Testis (tissue), 3 donors: ENCODE measurements around the gene CACNA1C. TPM values are rescaled to one million over a fixed set of nuclear protein-coding genes. Genes with fewer than 3 reads are reported as not detected.

ENCODE experiments used
- DNase-seq: peaks from one replicate; pipeline ENCODE4 v3.0.0-alpha.2; 2019
- H3K27ac ChIP-seq, 2 donors: fragments of 200-600 bp; sonication (generic); one replicate each; pipeline ENCODE4 v1.5.1; 2019
- H3K27me3 ChIP-seq: fragments of 200-600 bp; sonication (generic); one replicate; pipeline ENCODE4 v1.5.1; 2019
- H3K36me3 ChIP-seq: fragments of 200-600 bp; sonication (generic); one replicate; pipeline ENCODE4 v1.5.1; 2017; ENCODE audit warnings: low read depth; ENCODE audit errors: missing control alignments
- H3K4me1 ChIP-seq: fragments of 200-600 bp; sonication (generic); one replicate; pipeline ENCODE4 v1.5.1; 2019
- H3K4me3 ChIP-seq, 2 donors: fragments of 200-600 bp; sonication (generic); one replicate each; pipeline ENCODE4 v1.5.1; 2017 to 2019
- H3K9me3 ChIP-seq: fragments of 200-600 bp; sonication (generic); one replicate; pipeline ENCODE4 v1.5.1; 2017
- CTCF ChIP-seq, 3 experiments: fragments of 450-650 bp in 2 of 3; fragments of 200-600 bp in 1 of 3; sonication (generic) in 1 of 3; IDR thresholded peaks; one replicate each; pipeline ENCODE4 v1.5.1; 2016 to 2019; ENCODE audit warnings: antibody characterized with exemption in 3 of 3, mild to moderate bottlenecking in 2 of 3, moderate library complexity in 1 of 3
- POLR2A ChIP-seq: fragments of 450-650 bp; IDR thresholded peaks from one replicate; pipeline ENCODE4 v1.6.1; 2017; ENCODE audit warnings: antibody characterized with exemption, mild to moderate bottlenecking, moderate library complexity
- WGBS, 2 donors: methylation state at CpG; one replicate each; pipeline ENCODE4 v1.1.5; 2018; 5-methylcytosine and 5-hydroxymethylcytosine counted together
- intact Hi-C: fragments of 100-400 bp; cut with DNase I; formaldehyde crosslinking; loops from one replicate; pipeline ENCODE4 v1.15.1; 2023; ENCODE audit warnings: low total_unique reads
- polyA plus RNA-seq: library from polyadenylated mRNA; stranded (reverse); fragments of 350-450 nt; fragmentation: Illumina TruSeq; extraction: RNeasy Lipid Tissue Mini Kit (QIAGEN cat#74804); gene quantifications from one replicate; pipeline ENCODE4 v1.2.3, GENCODE V29; 2014; ENCODE audit warnings: low read depth, low replicate concordance; ENCODE audit not compliant: insufficient read depth
- total RNA-seq, 2 donors: library from RNA; depleted of rRNA; stranded (reverse); fragments of >200 nt; gene quantifications; one replicate each; pipeline ENCODE4 v1.2.3, GENCODE V29; 2016

The CACNA1C gene
- total and polyA plus RNA-seq, 3 donors from 2014 or later, result 20.3 to 36.8 (median 32.0) TPM

DNA sequence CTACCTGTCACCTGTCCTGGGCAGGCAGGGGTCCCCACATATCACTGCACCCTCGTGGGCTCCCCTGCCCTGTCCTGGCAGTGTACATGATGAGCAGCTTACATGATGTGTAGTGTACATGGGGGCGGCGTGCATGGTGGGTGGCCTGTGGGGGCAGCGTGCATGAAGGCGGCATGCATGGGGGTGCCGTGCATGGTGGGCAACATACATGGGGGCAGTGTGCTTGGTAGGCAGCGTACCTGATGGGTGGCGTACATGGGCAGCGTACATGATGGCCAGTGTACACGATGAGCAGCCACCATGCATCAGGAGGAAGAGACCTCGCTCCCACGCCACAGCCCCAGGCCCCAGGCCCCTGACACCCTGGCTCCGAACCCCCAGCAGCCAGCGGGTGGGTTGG is 266.3 kb downstream of the CACNA1C start:
- no peak for TF ChIP-seq CTCF (IDR thresholded peaks at IDR 0.05)
- no peaks in the 10 kb centered on the region for H3K9me3 ChIP-seq
- DNase-seq, result no peak
- intact Hi-C loops, result no loop called here
- H3K27me3 ChIP-seq, result no peaks in the 10 kb centered on the region
- no peak overlapping the region for H3K4me3 ChIP-seq
- no peaks in the 10 kb centered on the region for H3K4me1 ChIP-seq
- 92 to 95% methylated on average over 13 to 14 of the region's 14 CpGs for WGBS, 2 donors
- H3K36me3 ChIP-seq, result no peaks in the 10 kb centered on the region
- no peak overlapping the region for H3K27ac ChIP-seq

GRCh38 chr12:2319737-2320506 is 267.1 kb downstream of the CACNA1C start:
- intact Hi-C loops, result no loop called here
- Histone ChIP-seq H3K4me1 (no peaks in the 10 kb centered on the region), H3K4me3 (no peak overlapping the region), H3K27me3 (no peaks in the 10 kb centered on the region), H3K9me3 (no peaks in the 10 kb centered on the region), H3K27ac (no peak overlapping the region), H3K36me3 (no peaks in the 10 kb centered on the region)
- no peak for TF ChIP-seq POLR2A
- TF ChIP-seq CTCF (IDR thresholded peaks at IDR 0.05), result no peak
- 72 to 74% methylated on average over 5 to 6 of the region's 6 CpGs for WGBS, 2 donors
- no peak for DNase-seq

- Histone ChIP-seq H3K36me3 (no peaks in the 10 kb centered on the region), H3K4me3 (no peak overlapping the region), H3K27ac (no peak overlapping the region), H3K27me3 (no peaks in the 10 kb centered on the region), H3K4me1 (no peaks in the 10 kb centered on the region), H3K9me3 (no peaks in the 10 kb centered on the region)
- intact Hi-C loops, result no loop called here
- WGBS, 2 donors, result 83 to 85% methylated on average over 4 of the region's 4 CpGs
- no peak for DNase-seq
- TF ChIP-seq CTCF (IDR thresholded peaks at IDR 0.05), result no peak
- no peak for TF ChIP-seq POLR2A
These were observed 268.1 kb downstream of the CACNA1C start for GRCh38 chr12:2320841-2321240.

- H3K4me3 ChIP-seq, result no peak overlapping the region
- H3K36me3 ChIP-seq, result no peaks in the 10 kb centered on the region
- H3K27me3 ChIP-seq, result no peaks in the 10 kb centered on the region
- H3K27ac ChIP-seq, result no peak overlapping the region
- DNase-seq, result no peak
- no peak for TF ChIP-seq POLR2A
- TF ChIP-seq CTCF (IDR thresholded peaks at IDR 0.05), result no peak
- no peaks in the 10 kb centered on the region for H3K9me3 ChIP-seq
- WGBS, 2 donors, result 89 to 94% methylated on average over 14 of the region's 14 CpGs
- no peaks in the 10 kb centered on the region for H3K4me1 ChIP-seq
- intact Hi-C loops, result no loop called here
These were observed 269.9 kb downstream of the CACNA1C start for GRCh38 chr12:2322554-2323120.
